T1000 (cell line): ENCODE measurements around the gene DNMT3A.

ENCODE experiments used
- DNase-seq: peaks from one replicate; lab custom pipeline; 2025; ENCODE audit warnings: mixed read lengths; lab: John Stamatoyannopoulos, UW

Gene DNMT3A

GRCh38 chr2:25201794-25202193 is 139.9 kb downstream of the DNMT3A start:
- DNase-seq, result no peak

GRCh38 chr2:25201265-25201664 is 140.5 kb downstream of the DNMT3A start:
- DNase-seq, result no peak

DNA sequence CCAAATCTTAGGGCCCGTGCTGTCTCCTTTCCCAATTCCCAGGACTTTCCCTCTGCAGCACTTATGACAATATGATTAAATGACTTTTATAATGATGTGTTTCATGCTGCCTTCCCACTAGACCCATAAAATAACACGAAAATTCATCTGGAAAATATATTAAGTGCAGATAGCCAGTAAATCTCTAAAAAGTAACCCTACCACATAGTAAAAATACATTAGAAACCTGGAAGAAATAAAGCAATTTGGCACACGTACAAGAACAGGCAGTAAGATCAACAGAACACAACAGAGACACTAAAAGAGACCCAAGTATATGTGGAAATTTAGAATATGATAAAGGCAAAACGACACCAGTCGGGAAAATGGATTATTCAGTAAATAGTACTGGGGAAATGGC is 143.1 kb downstream of the DNMT3A start:
- no peak for DNase-seq

DNA sequence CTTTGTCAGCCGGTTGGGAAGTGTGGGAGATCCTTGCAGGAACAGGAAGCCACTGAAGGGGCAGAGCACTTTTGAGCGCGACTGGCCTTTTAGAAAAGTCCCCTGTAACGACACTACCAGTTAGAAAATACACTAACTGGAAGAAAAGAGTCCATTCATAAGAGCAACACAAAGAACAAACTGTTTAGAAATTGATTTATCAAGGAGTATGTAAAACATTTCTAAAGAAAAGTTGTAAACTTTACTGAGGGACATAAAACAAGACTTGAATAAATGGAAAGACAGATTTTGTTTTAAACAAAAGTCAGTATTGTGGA is 143.6 kb downstream of the DNMT3A start:
- no peak for DNase-seq

- DNase-seq, result no peak
Observed at GRCh38 chr2:25197336-25198208, 144.2 kb downstream of the DNMT3A start.

- no peak for DNase-seq
Observed at GRCh38 chr2:25194576-25195122, 147.1 kb downstream of the DNMT3A start.

DNA sequence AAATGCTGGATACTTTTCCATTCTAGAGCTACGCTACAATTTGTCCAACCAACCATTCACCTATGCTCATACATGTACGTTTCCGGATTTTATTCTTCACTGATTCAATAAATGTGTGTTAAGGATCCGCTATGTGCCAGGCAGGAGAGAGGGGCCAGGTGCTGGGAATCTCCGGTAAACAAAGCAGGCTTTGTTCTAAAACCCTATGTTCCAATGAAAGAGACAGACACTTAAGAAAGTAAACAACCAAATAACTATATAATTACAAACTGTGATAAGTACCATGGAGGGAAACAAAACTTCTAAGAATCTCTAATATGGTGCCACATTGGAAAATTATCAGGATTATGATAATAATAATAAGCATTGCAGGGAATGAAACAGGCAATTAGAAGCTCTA is 151.2 kb downstream of the DNMT3A start:
- DNase-seq, result no peak

DNA sequence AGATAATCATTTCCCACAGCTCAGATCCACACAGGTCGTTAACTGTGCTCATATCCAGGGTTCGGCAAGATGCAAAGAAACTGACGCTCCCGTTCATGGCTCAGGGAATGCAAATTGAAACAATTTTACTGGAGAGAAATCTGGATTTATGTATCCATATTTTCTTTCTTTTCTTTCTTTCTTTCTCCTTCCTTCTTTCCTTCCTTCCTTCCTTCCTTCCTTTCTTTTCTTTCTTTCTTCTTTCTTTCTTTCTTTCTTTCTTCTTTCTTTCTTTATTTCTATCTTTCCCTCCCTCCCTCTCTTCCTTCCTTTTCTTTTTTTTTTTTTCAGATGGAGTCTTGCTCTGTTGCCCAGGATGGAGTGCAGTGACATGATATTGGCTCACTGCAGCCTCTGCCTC is 153.3 kb downstream of the DNMT3A start:
- no peak for DNase-seq

- DNase-seq, result no peak
Observed at GRCh38 chr2:25187729-25188350, 153.9 kb downstream of the DNMT3A start.

DNA sequence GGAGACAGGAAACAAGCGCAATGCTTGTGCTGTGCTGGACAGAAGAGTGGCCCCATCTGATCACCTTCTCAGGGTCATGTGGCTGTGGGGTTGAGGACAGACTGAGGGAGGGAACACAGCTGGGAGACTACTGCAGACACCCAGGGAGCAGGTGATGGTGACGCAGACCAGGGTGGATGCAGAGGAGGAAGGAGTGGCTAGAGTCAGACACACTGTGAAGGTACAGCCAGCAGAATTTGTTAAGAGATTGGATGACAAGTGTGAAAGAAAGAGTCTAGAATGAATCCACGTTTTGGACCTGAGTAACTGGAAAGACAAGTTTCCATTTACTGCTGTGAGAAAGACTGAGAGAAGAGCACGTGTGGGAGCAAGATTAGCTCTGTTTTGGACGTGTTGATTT is 157.5 kb downstream of the DNMT3A start:
- no peak for DNase-seq

GRCh38 chr2:25178976-25179375 is 162.7 kb downstream of the DNMT3A start:
- no peak for DNase-seq
